NOMO-1 (cell line): Measurements from ENCODE around the gene PRRX1.

ENCODE experiments used
- DNase-seq, 2 experiments: peaks; one replicate each; lab custom pipeline; 2025; ENCODE audit not compliant: unreplicated experiment in 2 of 2; lab: John Stamatoyannopoulos, UW

The PRRX1 gene

GRCh38 chr1:170755795-170756194, 91.9 kb downstream of the PRRX1 start:
- no peak for DNase-seq

- DNase-seq = no peak
These were observed 95.1 kb downstream of the PRRX1 start for GRCh38 chr1:170758992-170759391.

DNA sequence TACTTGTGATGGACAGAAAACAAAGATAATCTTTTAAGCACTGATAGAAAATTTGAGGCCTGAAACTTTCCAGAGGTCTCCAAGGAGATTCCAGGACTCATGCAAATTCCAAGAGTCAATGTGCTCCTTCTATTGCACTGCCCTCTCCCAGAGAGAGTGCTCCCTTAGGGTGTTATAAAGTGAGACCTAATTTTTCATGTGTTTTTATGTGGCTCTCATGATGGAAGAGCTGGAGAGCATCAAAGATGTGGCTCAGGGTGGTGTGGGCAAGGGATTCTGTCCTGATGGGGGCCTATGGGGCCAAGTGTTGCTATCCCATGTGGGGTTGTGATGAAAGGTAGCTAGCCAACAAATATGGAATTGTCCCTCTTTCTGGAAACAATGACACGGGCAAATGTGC, 101.3 kb downstream of the PRRX1 start:
- DNase-seq = no peak

DNA sequence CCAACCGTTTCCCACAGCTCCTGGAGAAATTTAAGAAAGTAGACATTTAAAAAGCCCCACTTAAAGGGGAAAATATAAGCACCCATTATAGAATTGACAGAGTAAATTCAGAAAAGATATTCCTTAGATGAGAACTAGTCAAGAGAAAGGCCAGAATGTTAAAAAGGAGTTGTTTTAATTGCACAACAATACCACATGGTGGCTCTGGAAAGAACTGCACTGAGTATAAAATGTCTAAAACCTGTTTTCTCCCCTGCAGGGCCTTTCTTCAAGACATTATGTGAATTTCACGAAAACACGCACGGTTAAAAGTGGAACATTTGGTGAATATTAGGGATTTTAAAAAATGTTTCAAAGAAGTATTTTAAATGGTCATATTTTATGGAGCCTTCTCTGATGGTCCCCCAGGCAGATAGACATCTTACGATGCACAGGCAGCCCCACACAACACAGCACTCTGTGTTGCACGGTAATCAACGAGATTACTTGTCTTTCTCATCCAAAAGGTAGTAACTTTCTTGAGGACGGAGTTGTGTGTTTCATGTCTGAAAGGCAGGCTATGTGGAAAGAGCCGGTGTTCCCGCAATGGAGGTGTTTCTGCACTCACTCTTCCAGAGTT, 101.9 kb downstream of the PRRX1 start:
- peak in 1 of 2 experiments; percentile 2 for DNase-seq

DNA sequence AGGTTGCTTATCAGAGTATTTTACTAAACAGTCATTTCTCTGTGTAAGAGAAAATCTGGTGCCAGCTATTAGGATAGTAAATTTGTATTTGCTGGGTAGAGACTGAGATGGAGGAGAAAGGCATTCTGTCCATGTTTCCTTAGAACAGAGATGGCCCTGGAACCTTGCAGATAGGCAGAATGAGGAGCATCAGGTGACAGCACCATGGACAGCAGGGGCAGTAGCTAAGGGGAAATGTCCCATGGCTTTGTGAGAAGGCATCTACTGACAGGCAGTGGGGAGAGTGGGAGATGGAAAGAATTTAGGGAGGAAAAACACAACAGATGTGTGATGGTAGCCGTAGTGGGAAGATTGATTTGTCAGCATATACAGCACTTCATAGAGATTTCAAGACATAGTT, 105.0 kb downstream of the PRRX1 start:
- DNase-seq = no peak

- DNase-seq = no peak
These were observed 105.8 kb downstream of the PRRX1 start for GRCh38 chr1:170769691-170770090.

DNA sequence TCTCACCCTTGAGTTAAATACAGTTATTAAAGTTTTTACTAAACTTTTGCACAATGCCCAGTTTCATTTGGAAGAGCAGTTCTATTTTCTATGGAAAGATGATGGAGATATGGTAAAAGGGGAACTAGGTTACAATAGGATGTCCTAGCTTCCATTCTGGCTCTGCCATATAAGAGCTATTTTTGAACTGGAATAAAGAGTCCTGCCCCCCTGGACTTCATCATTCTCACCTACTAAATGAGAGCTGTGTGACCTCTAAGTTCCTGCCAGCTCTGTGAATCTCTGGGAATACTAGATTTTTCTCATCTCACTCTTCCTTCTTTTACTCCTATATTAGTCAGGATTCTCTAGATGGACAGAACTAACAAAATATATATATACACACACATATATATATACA, 106.3 kb downstream of the PRRX1 start:
- DNase-seq = no peak

DNA sequence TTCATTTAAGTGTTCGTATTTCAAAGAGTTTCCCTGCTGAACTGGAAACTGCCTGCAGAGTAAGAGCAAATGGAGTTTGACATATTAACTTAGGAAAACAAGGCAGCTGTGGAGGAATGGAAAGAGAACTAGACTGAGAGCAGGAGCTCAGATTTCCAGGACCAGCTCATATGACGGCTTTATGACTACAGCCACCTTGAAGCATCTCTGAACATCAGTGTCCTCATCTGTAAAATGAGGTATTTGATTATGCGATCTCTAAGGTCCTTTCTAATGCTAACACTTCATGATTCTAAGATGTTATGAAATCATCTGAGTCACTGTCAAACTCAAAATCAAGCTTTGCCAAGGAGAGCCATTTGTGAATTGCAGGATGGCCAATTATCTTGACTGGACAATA, 112.3 kb downstream of the PRRX1 start:
- no peak for DNase-seq

GRCh38 chr1:170776777-170777176, 112.8 kb downstream of the PRRX1 start:
- no peak for DNase-seq
